ENCODE results near the gene MAPK8. TPM values are rescaled to one million over a fixed set of nuclear protein-coding genes. Genes with fewer than 3 reads are reported as not detected.
A peak's percentile ranks its signal among the peaks of the same experiment; 100 is the strongest.

MAPK8 gene
- total RNA-seq (2012; rRNA removed), result 54.7 and 67.2 TPM in 2 replicates
- polyA plus RNA-seq (2012; rRNA removed), result 31.3 and 41.5 TPM in 2 replicates
- polyA plus RNA-seq (2012; cell fraction: cytosol; rRNA removed), result 6.6 and 8.4 TPM in 2 replicates
- 9.7 and 65.3 TPM in 2 replicates for polyA plus RNA-seq (2012; cell fraction: nucleus; rRNA removed; ENCODE audit: low replicate concordance)
- Bru-seq, nascent RNA, result percentile 89 among the genes with signal in this experiment
- percentile 81 among the genes with signal in this experiment for BruChase-seq, experiment 1, labeled RNA remaining after a 6-hour chase
- BruChase-seq, experiment 2, labeled RNA remaining after a 2-hour chase, result percentile 90 among the genes with signal in this experiment
- long read RNA-seq, partial matches to known transcripts, result 0 of 5 reads
- long read RNA-seq, other reads (novel, unspliced or antisense), result 5 of 5 reads

DNA sequence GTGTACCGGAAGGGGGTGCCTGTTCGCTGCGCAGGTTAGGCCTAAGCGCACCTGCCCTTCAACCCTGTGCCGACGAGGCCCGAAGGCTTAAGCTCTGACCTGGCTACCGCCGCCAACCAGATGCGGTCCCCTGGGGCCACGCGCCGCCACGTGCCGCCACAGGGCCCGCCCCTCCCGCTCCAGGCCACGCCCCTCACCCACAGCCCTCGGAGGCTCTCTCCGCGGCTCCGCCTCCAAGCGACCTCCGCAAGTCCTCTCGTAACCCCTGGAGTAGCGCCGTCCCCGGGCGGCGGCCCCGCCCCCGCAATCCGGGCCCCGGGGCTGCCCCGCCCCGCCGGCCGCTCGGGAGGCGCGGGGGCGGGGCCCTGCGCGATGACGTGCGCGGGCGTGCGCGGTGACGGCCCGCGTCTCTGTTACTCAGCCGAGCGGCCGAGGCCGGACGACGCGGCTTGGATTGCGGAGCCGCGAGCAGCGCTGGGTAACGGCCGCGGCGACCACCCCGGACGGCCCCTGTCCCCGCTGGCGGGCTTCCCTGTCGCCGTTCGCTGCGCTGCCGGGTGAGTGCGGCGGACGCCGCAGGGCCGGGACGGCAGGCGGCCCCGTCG is at the start of gene MAPK8:
TSS of gene MAPK8 (plus strand) at position 413 of the 605 bp plus-strand sequence. CDS start 94,984 bp downstream, outside the sequence.
- Histone ChIP-seq H3K4ac (ENCODE audit: low read depth, low read length) (peak within 1 kb of the TSS; percentile 66), H4K20me1 (ENCODE audit: insufficient read depth, low read length) (peaks cover 32% of the 10 kb centered on the region), H3K9me1 (ENCODE audit: insufficient read depth, low read length) (0 out of 2 replicates have a peak, but pooled peaks cover 3% of the 10 kb centered on the region), H3K9me3 (ENCODE audit: control insufficient read depth, insufficient read depth, low read length) (no peaks in the 10 kb centered on the region), H3K4me3 (ENCODE audit: insufficient read depth, low read depth, low read length) (peak within 1 kb of the TSS; percentile 96), H2BK20ac (ENCODE audit: low read depth, low read length) (peak within 1 kb of the TSS; percentile 31; the same call in 1 of the 2 replicates), H2BK120ac (ENCODE audit: low read depth, low read length) (peak within 1 kb of the TSS; percentile 29; the same call in 1 of the 2 replicates), H4K5ac (ENCODE audit: low read depth, low read length) (peak within 1 kb of the TSS; percentile 46), H3K4me2 (ENCODE audit: low read depth, low read length) (peak within 1 kb of the TSS; percentile 98), H2AK9ac (replicated peaks; ENCODE audit: low read depth, low read length, poor library complexity) (peak within 1 kb of the TSS; percentile 90), H3K9ac (ENCODE audit: low read depth, low read length) (peak within 1 kb of the TSS; percentile 99), H3K4me1 (ENCODE audit: control insufficient read depth, insufficient read depth, low read length) (peaks cover 8% of the 10 kb centered on the region), H3K27me3 (ENCODE audit: control insufficient read depth, insufficient read depth, low read length) (peaks cover 7% of the 10 kb centered on the region), H3K36me3 (ENCODE audit: control insufficient read depth, insufficient read depth, low read length) (no peaks in the 10 kb centered on the region), H3K79me1 (ENCODE audit: low read depth in 1 of 2, low read length in 2 of 2) (peaks cover 6 to 41% of the 10 kb centered on the region in 2 experiments; a peak in 2 of 4 replicates), H4K8ac (ENCODE audit: low read depth in 2 of 2, low read length in 2 of 2) (peak within 1 kb of the TSS; percentile 40 to 57; a peak in 3 of 4 replicates), H3K23ac (ENCODE audit: low read depth, low read length) (peak within 1 kb of the TSS; percentile 94), H2BK15ac (ENCODE audit: low read depth, low read length) (0 out of 3 replicates have a peak within 1 kb of the TSS, but pooled peaks have one; percentile 48), H3K27ac (ENCODE audit: insufficient read depth, low read length) (peak within 1 kb of the TSS; percentile 97), H4K91ac (ENCODE audit: insufficient read depth, low read depth, low read length) (peak within 1 kb of the TSS; percentile 43; the same call in 1 of the 2 replicates), H3K14ac (replicated peaks; ENCODE audit: low read depth, low read length) (peak within 1 kb of the TSS; percentile 69), H3K18ac (ENCODE audit: low read depth, low read length) (peak within 1 kb of the TSS; percentile 50), H3K56ac (ENCODE audit: extremely low read depth, insufficient read depth, low read length) (peak within 1 kb of the TSS; percentile 66), H2AFZ (replicated peaks; ENCODE audit: low read length, poor library complexity) (peak within 1 kb of the TSS; percentile 95), H2BK5ac (ENCODE audit: low read depth, low read length, poor library complexity, severe bottlenecking) (peak within 1 kb of the TSS; percentile 84), H2AK5ac (ENCODE audit: low read depth, low read length) (peak within 1 kb of the TSS; percentile 54)
- DNase-seq, result peak; percentile 81
- ATAC-seq (ENCODE audit: low read depth), result peak; percentile 93
- ChIA-PET POLR2A (ENCODE audit: unreplicated experiment) (no interaction called here), CTCF (no interaction called here)
- TF ChIP-seq, protein P1, sequence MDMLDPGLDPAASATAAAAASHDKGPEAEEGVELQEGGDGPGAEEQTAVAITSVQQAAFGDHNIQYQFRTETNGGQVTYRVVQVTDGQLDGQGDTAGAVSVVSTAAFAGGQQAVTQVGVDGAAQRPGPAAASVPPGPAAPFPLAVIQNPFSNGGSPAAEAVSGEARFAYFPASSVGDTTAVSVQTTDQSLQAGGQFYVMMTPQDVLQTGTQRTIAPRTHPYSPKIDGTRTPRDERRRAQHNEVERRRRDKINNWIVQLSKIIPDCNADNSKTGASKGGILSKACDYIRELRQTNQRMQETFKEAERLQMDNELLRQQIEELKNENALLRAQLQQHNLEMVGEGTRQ (IDR thresholded peaks at IDR 0.05; ENCODE audit: low read depth, low read length), result peak; percentile 86
- TF ChIP-seq MXI1 (IDR thresholded peaks at IDR 0.05; ENCODE audit: borderline replicate concordance, low read depth, low read length) (peak; percentile 79; the same call in 1 of the 2 replicates), POLR2A (IDR thresholded peaks at IDR 0.05; ENCODE audit: low read depth, low read length) (peak; percentile 96), SMC3 (IDR thresholded peaks at IDR 0.05; ENCODE audit: low read depth, low read length) (no peak), CEBPB (IDR thresholded peaks at IDR 0.05; ENCODE audit: low read depth, low read length) (no peak), MAZ (IDR thresholded peaks at IDR 0.05; ENCODE audit: borderline replicate concordance, low read depth, low read length) (peak; percentile 74; the same call in 1 of the 2 replicates), NFE2L2 (IDR thresholded peaks at IDR 0.05; ENCODE audit: low read depth, low read length) (no peak), RAD21 (IDR thresholded peaks at IDR 0.05; ENCODE audit: low read length) (no peak), CHD1 (IDR thresholded peaks at IDR 0.05; ENCODE audit: low read depth, low read length) (no peak), ELK1 (IDR thresholded peaks at IDR 0.05; ENCODE audit: borderline replicate concordance, low read depth, low read length) (no peak), BHLHE40 (IDR thresholded peaks at IDR 0.05; ENCODE audit: low read depth, low read length) (peak; percentile 75)
- in situ Hi-C loops (cut with MboI; ENCODE audit: low sequenced_read_pairs), result no loop called here
- dilution Hi-C loops (cut with HindIII; ENCODE audit: low sequenced_read_pairs, unreplicated experiment), result no loop called here
- BruUV-seq (replicated peaks), result no TSS peak
- WGBS, 2 experiments (ENCODE audit: extremely low coverage in 2 of 2, insufficient read length in 1 of 2), result 1% methylated on average over 34 of the region's 86 CpGs; no CpG with 5 or more reads in 1 of the 2 experiments
- intact Hi-C loops (cut with micrococcal nuclease), result no loop called here

Measured in IMR-90 (cell line).